RWPE1 (cell line): Measurements from ENCODE around the gene TRRAP.

Experiments used
- CTCF ChIA-PET: fragments of 350-600 bp; sonication (Branson Sonifier 250); formaldehyde crosslinking; extraction: SDS; loops from one replicate; lab custom pipeline; 2021; lab: Yijun Ruan, JAX
- POLR2A ChIA-PET: fragments of 400-600 bp; formaldehyde crosslinking; extraction: SDS; loops from one replicate; lab custom pipeline; 2020; ENCODE audit warnings: antibody characterized with exemption; ENCODE audit not compliant: low non-redundant PET; lab: Yijun Ruan, JAX
- DNase-seq: peaks from one replicate; pipeline ENCODE4 v3.0.0; 2012; ENCODE audit warnings: low spot score
- H3K27ac ChIP-seq: fragments of 450-650 bp; 2 replicates; pipeline ENCODE4 v1.5.1; 2017
- CTCF ChIP-seq: fragments of 450-650 bp; conservative IDR thresholded peaks from 2 replicates; pipeline ENCODE4 v1.5.1; 2017; ENCODE audit warnings: low read depth, mild to moderate bottlenecking

Gene TRRAP

GRCh38 chr7:98935811-98936210, 57.5 kb downstream of the TRRAP start:
- no peak for DNase-seq
- ChIA-PET CTCF (no interaction called here), POLR2A (no interaction called here)
- TF ChIP-seq CTCF, result no peak
- no peak overlapping the region for H3K27ac ChIP-seq

GRCh38 chr7:98943336-98943735, 65.0 kb downstream of the TRRAP start:
- CTCF ChIA-PET, result no interaction called here
- no peak overlapping the region for H3K27ac ChIP-seq
- no peak for DNase-seq
- no peak for TF ChIP-seq CTCF
- POLR2A ChIA-PET, result no interaction called here

- no peak for DNase-seq
- POLR2A ChIA-PET, result interaction anchor here (0.8 kb wide), 1 partner anchor 15 kb away, joined by 3 read pairs; no protein-coding TSS in a partner anchor
- no peak overlapping the region for H3K27ac ChIP-seq
- CTCF ChIA-PET, result interaction anchor here (0.6 kb wide), 2 partner anchors 406 to 595 kb away, joined by 3 read pairs; no protein-coding TSS in a partner anchor
- no peak for TF ChIP-seq CTCF
These were observed 66.1 kb downstream of the TRRAP start for GRCh38 chr7:98944386-98944785.

- no peak for DNase-seq
- TF ChIP-seq CTCF, result no peak
- no peak overlapping the region for H3K27ac ChIP-seq
- ChIA-PET CTCF (interaction anchor here (0.6 kb wide), 2 partner anchors 19 to 46 kb away, joined by 3 read pairs; no protein-coding TSS in a partner anchor), POLR2A (no interaction called here)
These were observed 67.5 kb downstream of the TRRAP start for GRCh38 chr7:98945852-98946251.

GRCh38 chr7:98946389-98946788, 68.1 kb downstream of the TRRAP start:
- no peak for TF ChIP-seq CTCF
- ChIA-PET POLR2A (no interaction called here), CTCF (interaction anchor here (0.6 kb wide), 2 partner anchors 19 to 46 kb away, joined by 3 read pairs; no protein-coding TSS in a partner anchor)
- no peak overlapping the region for H3K27ac ChIP-seq
- no peak for DNase-seq

GRCh38 chr7:98949336-98950044, 71.2 kb downstream of the TRRAP start:
- TF ChIP-seq CTCF, result no peak

More at GRCh38 chr7:98949336-98950044, 71.2 kb downstream of the TRRAP start:
- CTCF ChIA-PET, result interaction anchor here (0.5 to 1.2 kb wide), 3 partner anchors 43 to 74 kb away, joined by 3 to 4 read pairs (median 4); no protein-coding TSS in a partner anchor
- POLR2A ChIA-PET, result no interaction called here
- H3K27ac ChIP-seq, result no peak overlapping the region
- no peak for DNase-seq
